GM19035 (cell line): ENCODE measurements around the gene VRTN.
"Not testable (repeated sequence)": the region's sequence is repeated elsewhere in the genome, so short reads cannot be mapped to it uniquely, and the experiment has no call there.

ENCODE experiments used
- ATAC-seq: cut with Tn5 transposase; IDR thresholded peaks from one replicate; pipeline ENCODE4 v1.9.1; 2021; ENCODE audit not compliant: unreplicated experiment

Gene VRTN

GRCh38 chr14:74348241-74348734 lies at the start of gene VRTN:
TSS of gene VRTN (plus strand) at chr14:74348471. CDS start at chr14:74356784, 8,313 bp downstream.
- no peak for ATAC-seq

GRCh38 chr14:74299061-74299545 lies 49.2 kb upstream of the VRTN start:
- ATAC-seq: no peak

- ATAC-seq: no peak
These were observed 46.6 kb upstream of the VRTN start for GRCh38 chr14:74301594-74302151.

- ATAC-seq: peak; percentile 15
These were observed 46.1 kb upstream of the VRTN start for GRCh38 chr14:74302152-74302628.

GRCh38 chr14:74302634-74303569 lies 45.4 kb upstream of the VRTN start, which contains the start of gene ABCD4:
TSS of gene ABCD4 (minus strand) at chr14:74302934. CDS start at chr14:74302912, 22 bp downstream.
- ATAC-seq: peak; percentile 98

- ATAC-seq: no peak
These were observed 39.6 kb upstream of the VRTN start for GRCh38 chr14:74308695-74309094.

- ATAC-seq: no peak
These were observed 38.9 kb upstream of the VRTN start for GRCh38 chr14:74309125-74310022.

- no peak for ATAC-seq
These were observed 36.1 kb upstream of the VRTN start for GRCh38 chr14:74312161-74312560.

GRCh38 chr14:74313601-74314000 lies 34.7 kb upstream of the VRTN start:
- ATAC-seq: no peak

GRCh38 chr14:74314576-74314975 lies 33.7 kb upstream of the VRTN start:
- ATAC-seq: no peak

- ATAC-seq: no peak
These were observed 23.3 kb upstream of the VRTN start for GRCh38 chr14:74324931-74325361.

GRCh38 chr14:74325446-74325845 lies 22.8 kb upstream of the VRTN start:
- no peak for ATAC-seq

GRCh38 chr14:74326369-74327152 lies 21.7 kb upstream of the VRTN start:
- ATAC-seq: no peak

GRCh38 chr14:74329950-74330552 lies 18.2 kb upstream of the VRTN start:
- not testable (repeated sequence) for ATAC-seq

- ATAC-seq: no peak
These were observed 14.4 kb upstream of the VRTN start for GRCh38 chr14:74333909-74334308.

GRCh38 chr14:74346341-74346740 lies 1.9 kb upstream of the VRTN start:
- no peak for ATAC-seq

GRCh38 chr14:74347097-74347794 lies 1.0 kb upstream of the VRTN start:
- no peak for ATAC-seq

- ATAC-seq: no peak
These were observed 523 bp upstream of the VRTN start for GRCh38 chr14:74347795-74348100.
